ENCODE measurements around the gene COL16A1.

COL16A1 gene

GRCh38 chr1:31665234-31665878 lies 38.5 kb downstream of the COL16A1 start:
- no peak for DNase-seq (ENCODE audit: low spot score)

GRCh38 chr1:31664528-31664927 lies 39.3 kb downstream of the COL16A1 start:
- DNase-seq (ENCODE audit: low spot score), result no peak

GRCh38 chr1:31663622-31664452 lies 40.0 kb downstream of the COL16A1 start:
- no peak for DNase-seq (ENCODE audit: low spot score)

GRCh38 chr1:31662463-31662862 lies 41.4 kb downstream of the COL16A1 start:
- no peak for DNase-seq (ENCODE audit: low spot score)

GRCh38 chr1:31661856-31662255 lies 42.0 kb downstream of the COL16A1 start:
- DNase-seq (ENCODE audit: low spot score), result no peak

- DNase-seq (ENCODE audit: low spot score), result no peak
These were observed 42.9 kb downstream of the COL16A1 start for GRCh38 chr1:31660871-31661455.

- DNase-seq (ENCODE audit: low spot score), result no peak
These were observed 43.9 kb downstream of the COL16A1 start for GRCh38 chr1:31659889-31660288.

- no peak for DNase-seq (ENCODE audit: low spot score)
These were observed 45.1 kb downstream of the COL16A1 start for GRCh38 chr1:31658721-31659120.

- DNase-seq (ENCODE audit: low spot score), result no peak
These were observed 45.8 kb downstream of the COL16A1 start for GRCh38 chr1:31657972-31658510.

- no peak for DNase-seq (ENCODE audit: low spot score)
These were observed 46.6 kb downstream of the COL16A1 start for GRCh38 chr1:31657020-31657804.

GRCh38 chr1:31655756-31656155 lies 48.1 kb downstream of the COL16A1 start:
- DNase-seq (ENCODE audit: low spot score), result no peak

GRCh38 chr1:31655104-31655503 lies 48.7 kb downstream of the COL16A1 start:
- DNase-seq (ENCODE audit: low spot score), result no peak

- DNase-seq (ENCODE audit: low spot score), result no peak
These were observed 49.4 kb downstream of the COL16A1 start for GRCh38 chr1:31654474-31654776.

- no peak for DNase-seq (ENCODE audit: low spot score)
These were observed 49.9 kb downstream of the COL16A1 start for GRCh38 chr1:31653717-31654473.

- DNase-seq (ENCODE audit: low spot score), result peak; percentile 82
These were observed 50.8 kb downstream of the COL16A1 start for GRCh38 chr1:31652891-31653499.

GRCh38 chr1:31651766-31652165 lies 52.1 kb downstream of the COL16A1 start:
- DNase-seq (ENCODE audit: low spot score), result no peak

GRCh38 chr1:31651089-31651420 lies 52.8 kb downstream of the COL16A1 start:
- DNase-seq (ENCODE audit: low spot score), result no peak

GRCh38 chr1:31650161-31651088 lies 53.4 kb downstream of the COL16A1 start:
- DNase-seq (ENCODE audit: low spot score), result no peak

- no peak for DNase-seq (ENCODE audit: low spot score)
These were observed 55.0 kb downstream of the COL16A1 start for GRCh38 chr1:31648641-31649357.

Data from pons (tissue), 1 donor.